Activated CD4-positive, alpha-beta T cell treated with anti-CD3 and anti-CD28 coated beads for 24 hours (primary cell): Measurements from ENCODE around the gene PRSS50.

ENCODE experiments used
- DNase-seq, 2 donors: peaks; one replicate each; pipeline ENCODE4 v3.0.0-alpha.2; 2020; ENCODE audit warnings: low read depth in 2 of 2

PRSS50 gene

GRCh38 chr3:46670000-46670890 is 47.4 kb downstream of the PRSS50 start:
- DNase-seq = no peak

- DNase-seq = no peak
Measured at GRCh38 chr3:46669191-46669999, 48.3 kb downstream of the PRSS50 start.

GRCh38 chr3:46668591-46668990 is 49.1 kb downstream of the PRSS50 start:
- no peak for DNase-seq

- DNase-seq = no peak
Measured at GRCh38 chr3:46668116-46668515, 49.6 kb downstream of the PRSS50 start.

- no peak for DNase-seq
Measured at GRCh38 chr3:46667657-46668056, 50.0 kb downstream of the PRSS50 start.

- no peak for DNase-seq
Measured at GRCh38 chr3:46667061-46667621, 50.5 kb downstream of the PRSS50 start.

GRCh38 chr3:46666453-46666845 is 51.2 kb downstream of the PRSS50 start:
- no peak for DNase-seq

GRCh38 chr3:46665763-46666452 is 51.8 kb downstream of the PRSS50 start:
- no peak for DNase-seq

GRCh38 chr3:46664971-46665762 is 52.5 kb downstream of the PRSS50 start:
- DNase-seq = no peak

GRCh38 chr3:46664188-46664970 is 53.3 kb downstream of the PRSS50 start:
- DNase-seq = no peak

- no peak for DNase-seq
Measured at GRCh38 chr3:46663591-46664135, 54.0 kb downstream of the PRSS50 start.

GRCh38 chr3:46662771-46663551 is 54.7 kb downstream of the PRSS50 start:
- no peak for DNase-seq
